HG03439 (cell line): ENCODE results near the gene CPNE2.

Source experiments
- ATAC-seq: cut with Tn5 transposase; IDR thresholded peaks from one replicate; pipeline ENCODE4 v1.9.1; 2021; ENCODE audit warnings: mild to moderate bottlenecking, moderate library complexity; ENCODE audit not compliant: unreplicated experiment

CPNE2 gene

GRCh38 chr16:57141822-57142631, 49.6 kb downstream of the CPNE2 start:
- no peak for ATAC-seq

- ATAC-seq: no peak
Measured at GRCh38 chr16:57143149-57143921, 51.0 kb downstream of the CPNE2 start.

GRCh38 chr16:57144027-57144426, 51.6 kb downstream of the CPNE2 start:
- no peak for ATAC-seq

GRCh38 chr16:57145046-57146021, 53.0 kb downstream of the CPNE2 start:
- no peak for ATAC-seq

- no peak for ATAC-seq
Measured at GRCh38 chr16:57146040-57146647, 53.8 kb downstream of the CPNE2 start.

GRCh38 chr16:57146735-57147134, 54.4 kb downstream of the CPNE2 start:
- ATAC-seq: no peak

GRCh38 chr16:57147381-57148221, 55.2 kb downstream of the CPNE2 start:
- no peak for ATAC-seq

- no peak for ATAC-seq
Measured at GRCh38 chr16:57148481-57148880, 56.1 kb downstream of the CPNE2 start.

GRCh38 chr16:57149391-57149790, 57.0 kb downstream of the CPNE2 start:
- ATAC-seq: no peak

GRCh38 chr16:57150682-57151330, 58.4 kb downstream of the CPNE2 start:
- no peak for ATAC-seq

- no peak for ATAC-seq
Measured at GRCh38 chr16:57151369-57151768, 59.0 kb downstream of the CPNE2 start.

- no peak for ATAC-seq
Measured at GRCh38 chr16:57152096-57153093, 60.0 kb downstream of the CPNE2 start.

GRCh38 chr16:57153841-57154240, 61.5 kb downstream of the CPNE2 start:
- ATAC-seq: no peak

GRCh38 chr16:57155702-57156350, 63.4 kb downstream of the CPNE2 start:
- no peak for ATAC-seq

GRCh38 chr16:57156351-57156703, 63.9 kb downstream of the CPNE2 start:
- ATAC-seq: no peak

- ATAC-seq: no peak
Measured at GRCh38 chr16:57157533-57157932, 65.2 kb downstream of the CPNE2 start.

GRCh38 chr16:57159447-57159846, 67.1 kb downstream of the CPNE2 start:
- no peak for ATAC-seq

GRCh38 chr16:57163842-57164241, 71.5 kb downstream of the CPNE2 start:
- no peak for ATAC-seq
